Measurements from ENCODE around the gene PXYLP1.

DNA sequence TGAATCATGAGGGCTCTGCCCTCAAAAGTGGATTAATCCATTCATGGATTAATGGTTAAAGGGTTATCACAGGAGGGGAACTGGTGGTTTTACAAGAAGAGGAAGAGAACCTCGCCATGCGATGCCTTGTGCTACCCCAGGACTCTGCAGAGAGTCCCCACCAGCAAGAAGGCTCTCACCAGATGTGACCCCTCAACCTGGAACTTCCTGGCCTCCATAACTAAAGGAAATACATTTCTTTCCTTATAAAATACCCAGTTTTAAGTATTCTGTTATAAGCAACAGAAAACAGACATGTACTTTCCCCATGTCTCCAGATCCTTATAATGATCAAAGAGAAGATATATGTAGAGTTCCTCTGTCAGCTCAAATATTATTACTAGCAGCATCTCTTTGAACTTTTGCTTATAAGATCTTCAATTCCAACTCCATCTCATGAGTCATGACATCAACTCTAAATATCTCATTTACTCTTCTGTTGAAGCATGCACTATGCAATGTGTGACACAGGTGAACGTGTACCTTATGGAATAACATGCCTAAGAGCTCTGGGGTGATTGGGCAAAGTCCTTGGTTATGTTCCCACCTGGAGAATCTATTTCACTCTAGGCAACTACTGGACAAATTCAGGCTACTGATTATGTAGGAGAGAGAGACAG, 99.2 kb downstream of the PXYLP1 start:
- TF ChIP-seq, protein P1, sequence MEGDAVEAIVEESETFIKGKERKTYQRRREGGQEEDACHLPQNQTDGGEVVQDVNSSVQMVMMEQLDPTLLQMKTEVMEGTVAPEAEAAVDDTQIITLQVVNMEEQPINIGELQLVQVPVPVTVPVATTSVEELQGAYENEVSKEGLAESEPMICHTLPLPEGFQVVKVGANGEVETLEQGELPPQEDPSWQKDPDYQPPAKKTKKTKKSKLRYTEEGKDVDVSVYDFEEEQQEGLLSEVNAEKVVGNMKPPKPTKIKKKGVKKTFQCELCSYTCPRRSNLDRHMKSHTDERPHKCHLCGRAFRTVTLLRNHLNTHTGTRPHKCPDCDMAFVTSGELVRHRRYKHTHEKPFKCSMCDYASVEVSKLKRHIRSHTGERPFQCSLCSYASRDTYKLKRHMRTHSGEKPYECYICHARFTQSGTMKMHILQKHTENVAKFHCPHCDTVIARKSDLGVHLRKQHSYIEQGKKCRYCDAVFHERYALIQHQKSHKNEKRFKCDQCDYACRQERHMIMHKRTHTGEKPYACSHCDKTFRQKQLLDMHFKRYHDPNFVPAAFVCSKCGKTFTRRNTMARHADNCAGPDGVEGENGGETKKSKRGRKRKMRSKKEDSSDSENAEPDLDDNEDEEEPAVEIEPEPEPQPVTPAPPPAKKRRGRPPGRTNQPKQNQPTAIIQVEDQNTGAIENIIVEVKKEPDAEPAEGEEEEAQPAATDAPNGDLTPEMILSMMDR (IDR thresholded peaks at IDR 0.05; ENCODE audit: insufficient read depth, low read length): no peak
- no peak for TF ChIP-seq POLR2AphosphoS5 (IDR thresholded peaks at IDR 0.05; ENCODE audit: low read depth)
- TF ChIP-seq GABPA (IDR thresholded peaks at IDR 0.05; ENCODE audit: low read depth): peak; percentile 15; the same call in 1 of the 2 replicates
- TF ChIP-seq, protein P2, sequence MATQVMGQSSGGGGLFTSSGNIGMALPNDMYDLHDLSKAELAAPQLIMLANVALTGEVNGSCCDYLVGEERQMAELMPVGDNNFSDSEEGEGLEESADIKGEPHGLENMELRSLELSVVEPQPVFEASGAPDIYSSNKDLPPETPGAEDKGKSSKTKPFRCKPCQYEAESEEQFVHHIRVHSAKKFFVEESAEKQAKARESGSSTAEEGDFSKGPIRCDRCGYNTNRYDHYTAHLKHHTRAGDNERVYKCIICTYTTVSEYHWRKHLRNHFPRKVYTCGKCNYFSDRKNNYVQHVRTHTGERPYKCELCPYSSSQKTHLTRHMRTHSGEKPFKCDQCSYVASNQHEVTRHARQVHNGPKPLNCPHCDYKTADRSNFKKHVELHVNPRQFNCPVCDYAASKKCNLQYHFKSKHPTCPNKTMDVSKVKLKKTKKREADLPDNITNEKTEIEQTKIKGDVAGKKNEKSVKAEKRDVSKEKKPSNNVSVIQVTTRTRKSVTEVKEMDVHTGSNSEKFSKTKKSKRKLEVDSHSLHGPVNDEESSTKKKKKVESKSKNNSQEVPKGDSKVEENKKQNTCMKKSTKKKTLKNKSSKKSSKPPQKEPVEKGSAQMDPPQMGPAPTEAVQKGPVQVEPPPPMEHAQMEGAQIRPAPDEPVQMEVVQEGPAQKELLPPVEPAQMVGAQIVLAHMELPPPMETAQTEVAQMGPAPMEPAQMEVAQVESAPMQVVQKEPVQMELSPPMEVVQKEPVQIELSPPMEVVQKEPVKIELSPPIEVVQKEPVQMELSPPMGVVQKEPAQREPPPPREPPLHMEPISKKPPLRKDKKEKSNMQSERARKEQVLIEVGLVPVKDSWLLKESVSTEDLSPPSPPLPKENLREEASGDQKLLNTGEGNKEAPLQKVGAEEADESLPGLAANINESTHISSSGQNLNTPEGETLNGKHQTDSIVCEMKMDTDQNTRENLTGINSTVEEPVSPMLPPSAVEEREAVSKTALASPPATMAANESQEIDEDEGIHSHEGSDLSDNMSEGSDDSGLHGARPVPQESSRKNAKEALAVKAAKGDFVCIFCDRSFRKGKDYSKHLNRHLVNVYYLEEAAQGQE (IDR thresholded peaks at IDR 0.05; ENCODE audit: insufficient replicate concordance, low read depth): no peak
